Stimulated activated CD8-positive, alpha-beta memory T cell treated with anti-CD3 and anti-CD28 coated beads, Interleukin-7, amount 100 ng/mL, for 4 hours (primary cell): ENCODE measurements around the gene C4orf51.
"Not testable (repeated sequence)": the region's sequence is repeated elsewhere in the genome, so short reads cannot be mapped to it uniquely, and the experiment has no call there.

Source experiments
- DNase-seq, 2 donors: peaks; one replicate each; pipeline ENCODE4 v3.0.0-alpha.2; 2020; ENCODE audit warnings: low read depth in 2 of 2

C4orf51 gene

GRCh38 chr4:145679991-145680455 is at the start of gene C4orf51:
C4orf51 (plus strand) TSS chr4:145680146; CDS start chr4:145680204, 58 bp downstream.
- no peak for DNase-seq

- DNase-seq, result no peak
These were observed 44.8 kb upstream of the C4orf51 start for GRCh38 chr4:145635117-145635516.

GRCh38 chr4:145635630-145636029 is 44.3 kb upstream of the C4orf51 start:
- no peak for DNase-seq

GRCh38 chr4:145639186-145639698 is 40.7 kb upstream of the C4orf51 start:
- DNase-seq, result no peak

- not testable (repeated sequence) for DNase-seq
These were observed 39.7 kb upstream of the C4orf51 start for GRCh38 chr4:145640236-145640635.

- no peak for DNase-seq
These were observed 36.7 kb upstream of the C4orf51 start for GRCh38 chr4:145643295-145643694.

GRCh38 chr4:145644699-145645098 is 35.2 kb upstream of the C4orf51 start:
- no peak for DNase-seq

- DNase-seq, result no peak
These were observed 23.8 kb upstream of the C4orf51 start for GRCh38 chr4:145656156-145656555.

GRCh38 chr4:145660064-145660463 is 19.9 kb upstream of the C4orf51 start:
- DNase-seq, result no peak

GRCh38 chr4:145663194-145663593 is 16.8 kb upstream of the C4orf51 start:
- no peak for DNase-seq

- DNase-seq, result no peak
These were observed 14.2 kb upstream of the C4orf51 start for GRCh38 chr4:145665773-145666172.

GRCh38 chr4:145670422-145670821 is 9.5 kb upstream of the C4orf51 start:
- no peak for DNase-seq

GRCh38 chr4:145679520-145679919 is 426 bp upstream of the C4orf51 start:
- DNase-seq, result no peak

- no peak for DNase-seq
These were observed 956 bp downstream of the C4orf51 start for GRCh38 chr4:145680902-145681301.

GRCh38 chr4:145681518-145681917 is 1.6 kb downstream of the C4orf51 start:
- no peak for DNase-seq

GRCh38 chr4:145681956-145682355 is 2.0 kb downstream of the C4orf51 start:
- no peak for DNase-seq

GRCh38 chr4:145686991-145687390 is 7.0 kb downstream of the C4orf51 start:
- DNase-seq, result no peak

GRCh38 chr4:145690610-145691009 is 10.7 kb downstream of the C4orf51 start:
- DNase-seq, result no peak

GRCh38 chr4:145691416-145691815 is 11.5 kb downstream of the C4orf51 start:
- not testable (repeated sequence) for DNase-seq

- no peak for DNase-seq
These were observed 15.0 kb downstream of the C4orf51 start for GRCh38 chr4:145694929-145695328.

GRCh38 chr4:145697332-145697731 is 17.4 kb downstream of the C4orf51 start:
- no peak for DNase-seq

GRCh38 chr4:145698507-145698906 is 18.6 kb downstream of the C4orf51 start:
- DNase-seq, result no peak

GRCh38 chr4:145703850-145704497 is 24.0 kb downstream of the C4orf51 start:
- DNase-seq, result no peak

- no peak for DNase-seq
These were observed 29.4 kb downstream of the C4orf51 start for GRCh38 chr4:145709336-145709735.
